GM18870 (cell line): ENCODE data around the gene GCDH.
"Not testable (repeated sequence)": the region's sequence is repeated elsewhere in the genome, so short reads cannot be mapped to it uniquely, and the experiment has no call there.

Source experiments
- ATAC-seq: cut with Tn5 transposase; IDR thresholded peaks from one replicate; pipeline ENCODE4 v1.9.1; 2021; ENCODE audit warnings: moderate library complexity; ENCODE audit not compliant: unreplicated experiment

GCDH gene

DNA sequence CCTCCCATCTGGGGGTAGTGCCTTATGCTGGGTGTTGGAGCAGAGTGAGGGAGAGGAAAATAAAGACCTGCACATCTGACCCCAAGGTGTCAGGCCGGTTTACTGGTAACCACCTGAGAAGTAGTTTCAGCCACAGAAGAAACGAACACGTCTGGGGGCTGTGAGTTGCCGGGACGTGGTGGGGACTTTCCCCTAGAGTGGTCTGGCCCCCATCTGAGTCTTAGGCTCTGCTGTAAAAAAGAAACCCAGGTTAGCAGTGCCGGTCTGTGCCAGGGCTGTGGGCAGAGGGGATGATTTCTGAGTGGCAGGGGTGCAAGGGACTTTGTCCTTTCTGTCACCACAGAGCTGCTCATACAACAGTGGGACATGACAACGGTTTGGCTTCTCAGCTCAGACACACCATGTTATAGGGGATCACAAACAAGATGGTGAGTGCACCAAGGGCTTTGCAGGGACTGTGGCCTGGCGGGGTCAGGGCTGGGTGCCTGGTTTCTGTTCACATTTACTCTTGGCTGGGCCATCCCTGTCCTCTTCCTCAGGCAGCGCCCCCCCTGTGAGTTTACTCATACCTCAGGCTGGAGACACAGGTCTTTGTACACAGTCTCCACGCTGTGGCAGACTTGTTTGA is 9.0 kb downstream of the GCDH start:
- peak; percentile 66 for ATAC-seq

DNA sequence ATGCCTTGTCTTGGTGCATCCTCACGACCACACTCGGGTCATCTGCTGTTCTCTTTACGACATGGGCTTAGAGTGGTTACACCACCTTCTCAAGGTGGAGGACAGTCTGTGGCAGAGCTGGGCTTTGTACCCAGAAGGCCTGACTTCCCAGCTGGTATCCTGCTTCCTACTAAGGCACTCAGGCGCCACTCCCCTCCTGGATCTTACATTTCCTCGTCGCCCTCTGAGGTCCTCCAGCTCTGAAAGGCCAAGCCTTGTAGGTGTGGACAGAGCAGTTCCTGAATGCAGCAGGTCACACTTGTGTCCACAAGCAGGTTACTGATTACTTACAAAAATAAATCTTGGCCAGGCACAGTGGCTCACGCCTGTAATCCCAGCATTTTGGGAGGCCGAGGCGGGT is 16.2 kb downstream of the GCDH start:
- no peak for ATAC-seq

DNA sequence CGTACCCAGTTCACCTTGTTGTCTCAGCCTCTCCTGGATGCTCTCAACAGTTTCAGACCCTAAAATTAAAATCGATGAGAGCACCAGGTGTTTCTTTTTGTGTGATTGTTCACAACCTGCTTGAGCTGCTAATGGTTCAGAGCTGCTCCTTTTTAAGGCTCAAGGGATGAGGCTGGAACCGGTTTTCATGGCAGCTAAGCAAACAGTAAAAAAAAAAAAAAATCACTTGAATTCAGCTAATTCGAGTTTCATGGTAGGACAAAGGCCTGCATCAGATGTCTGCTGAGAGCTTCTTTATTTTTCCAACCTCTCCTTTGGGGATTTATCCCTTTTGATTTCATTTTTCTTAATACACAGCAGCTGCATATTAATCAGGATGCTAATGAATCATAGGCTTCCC is 21.6 kb downstream of the GCDH start:
- ATAC-seq: no peak

DNA sequence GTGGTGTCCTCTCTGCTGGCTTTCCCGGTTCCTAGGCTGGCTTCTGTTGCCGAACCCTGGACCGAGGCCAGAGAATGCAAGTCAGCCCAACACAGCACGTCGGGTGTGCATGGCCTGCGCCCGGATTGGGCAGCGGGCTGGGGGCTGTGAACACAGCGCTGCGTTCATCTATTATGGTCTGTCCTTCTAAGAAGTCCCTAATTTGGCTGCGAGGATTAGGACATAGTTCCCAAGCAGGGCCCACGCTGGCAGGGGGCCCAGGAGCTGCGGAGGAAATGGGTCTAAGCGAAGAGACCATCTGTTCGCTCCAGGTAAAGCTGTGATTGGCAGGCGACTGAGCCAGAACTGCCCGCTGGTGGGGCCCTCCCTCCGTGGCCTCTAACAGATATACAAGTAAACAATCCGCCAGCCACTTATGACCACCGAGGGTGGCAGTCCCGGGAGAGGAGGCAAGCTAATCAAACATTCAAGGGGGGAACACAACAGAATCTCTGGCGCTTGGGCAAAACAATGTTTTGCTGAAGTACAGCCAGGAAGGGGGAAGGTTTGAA is 22.1 kb downstream of the GCDH start:
- ATAC-seq: no peak

DNA sequence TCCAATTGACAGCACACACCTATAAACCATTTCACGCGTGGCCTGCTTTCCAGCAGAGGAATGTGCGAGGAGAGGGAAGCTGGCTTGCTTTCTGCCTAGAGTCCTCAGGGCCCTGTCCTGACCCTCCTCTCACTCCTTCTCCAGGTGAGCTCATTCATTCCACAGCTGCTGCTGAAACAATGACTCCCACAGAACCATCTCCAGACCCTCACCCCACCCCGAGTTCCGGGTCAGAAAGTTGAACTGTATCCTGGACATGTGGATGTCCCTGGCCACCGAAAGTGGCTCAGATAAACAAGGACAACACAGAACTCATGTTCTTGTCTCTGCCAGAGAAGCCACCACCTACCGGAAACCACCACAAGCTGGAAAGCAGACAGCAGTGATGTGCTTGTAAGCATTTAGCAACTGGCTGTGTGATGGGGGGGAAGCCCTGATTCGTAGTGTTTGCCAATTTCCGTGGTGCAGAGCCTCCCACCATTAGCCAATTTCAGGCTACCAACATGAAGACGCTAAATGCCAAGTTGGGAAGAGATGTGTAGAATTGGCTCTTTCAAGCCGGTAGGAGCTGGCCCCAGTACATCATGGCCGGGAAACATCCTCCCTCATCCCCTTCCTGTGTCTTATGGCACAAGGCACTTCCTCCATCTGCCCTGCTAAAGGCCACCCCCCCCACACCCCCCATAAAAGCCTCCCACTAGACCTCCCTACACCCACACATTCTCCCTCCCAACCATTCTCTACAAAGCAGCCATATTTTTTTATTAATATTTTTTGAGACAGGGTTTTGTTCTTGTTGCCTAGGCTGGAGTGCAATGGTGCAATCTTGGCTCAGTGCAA is 23.1 kb downstream of the GCDH start:
- ATAC-seq: no peak

DNA sequence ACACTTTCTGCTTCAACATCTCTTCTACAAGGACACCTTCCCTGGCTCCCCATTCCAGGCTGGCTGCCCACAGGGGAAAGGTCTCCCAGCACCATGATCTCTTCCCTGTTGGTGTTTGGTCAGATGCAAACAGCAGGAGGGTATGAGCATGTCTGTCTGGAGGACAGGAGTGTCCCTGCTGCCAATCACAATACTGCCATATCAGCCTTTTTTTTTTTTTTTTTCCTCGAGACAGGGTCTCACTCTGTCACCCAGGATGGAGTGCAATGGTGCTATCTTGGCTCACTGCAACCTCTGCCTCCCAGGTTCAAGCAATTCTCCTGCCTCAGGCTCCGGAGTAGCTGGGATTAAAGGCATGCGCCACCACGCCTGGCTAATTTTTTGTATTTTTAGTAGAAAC is 24.9 kb downstream of the GCDH start:
- not testable (repeated sequence) for ATAC-seq

DNA sequence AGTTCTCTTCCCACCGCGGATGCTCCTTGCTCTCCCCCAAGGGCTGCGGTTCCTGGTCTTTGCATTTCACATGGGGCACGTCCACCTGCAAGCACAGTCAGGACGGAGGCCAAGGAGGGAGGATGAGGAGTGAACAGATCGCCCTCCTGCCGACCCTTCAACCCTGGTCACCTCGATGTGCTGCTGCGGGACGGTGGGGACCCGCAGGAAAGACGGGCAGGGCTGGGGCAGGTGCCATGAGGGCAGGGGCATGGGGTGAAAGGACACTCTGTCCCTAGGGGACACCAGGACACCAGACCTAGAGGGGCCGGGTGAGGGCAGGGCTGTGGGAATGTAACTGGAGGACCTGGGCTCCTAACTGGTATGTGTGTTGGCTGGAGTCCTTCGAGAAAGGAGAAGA is 27.3 kb downstream of the GCDH start:
- ATAC-seq: no peak

DNA sequence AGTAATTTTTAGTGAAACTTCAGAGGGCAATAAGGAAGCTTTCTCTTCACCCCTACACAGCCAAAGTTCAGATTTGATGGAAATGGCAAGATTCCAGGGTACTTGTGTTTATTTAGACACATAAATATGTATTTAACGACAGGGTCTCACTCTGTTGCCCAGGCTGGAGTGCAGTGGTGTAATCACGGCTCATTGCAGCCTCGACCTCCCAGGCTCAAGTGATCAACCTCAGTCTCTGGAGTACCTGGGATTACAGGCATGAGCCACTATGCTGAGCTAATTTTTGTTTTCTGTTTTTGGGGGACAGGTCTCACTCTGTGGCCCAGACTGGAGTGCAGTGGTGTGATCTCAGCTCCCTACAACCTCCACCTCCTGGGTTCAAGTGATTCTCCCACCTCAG is 30.1 kb downstream of the GCDH start:
- no peak for ATAC-seq

DNA sequence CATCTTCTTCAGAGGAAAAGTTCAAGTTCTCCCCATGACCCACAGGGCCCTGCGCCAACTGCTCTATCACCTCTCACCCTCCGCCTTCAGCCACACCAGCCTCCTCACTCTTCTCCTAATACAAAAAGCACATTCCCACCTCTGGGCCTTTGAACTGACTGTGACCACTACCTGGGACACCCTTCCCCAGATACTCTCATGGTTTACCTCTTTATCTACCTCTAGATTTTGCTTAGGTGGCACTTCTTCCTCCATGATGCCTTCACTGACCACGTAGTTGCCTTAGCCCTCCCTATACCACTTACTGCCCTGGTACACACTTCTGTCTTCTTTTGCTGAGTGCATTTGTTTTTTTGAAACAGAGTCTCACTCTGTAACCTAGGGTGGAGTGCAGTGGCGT is 32.0 kb downstream of the GCDH start:
- ATAC-seq: no peak

DNA sequence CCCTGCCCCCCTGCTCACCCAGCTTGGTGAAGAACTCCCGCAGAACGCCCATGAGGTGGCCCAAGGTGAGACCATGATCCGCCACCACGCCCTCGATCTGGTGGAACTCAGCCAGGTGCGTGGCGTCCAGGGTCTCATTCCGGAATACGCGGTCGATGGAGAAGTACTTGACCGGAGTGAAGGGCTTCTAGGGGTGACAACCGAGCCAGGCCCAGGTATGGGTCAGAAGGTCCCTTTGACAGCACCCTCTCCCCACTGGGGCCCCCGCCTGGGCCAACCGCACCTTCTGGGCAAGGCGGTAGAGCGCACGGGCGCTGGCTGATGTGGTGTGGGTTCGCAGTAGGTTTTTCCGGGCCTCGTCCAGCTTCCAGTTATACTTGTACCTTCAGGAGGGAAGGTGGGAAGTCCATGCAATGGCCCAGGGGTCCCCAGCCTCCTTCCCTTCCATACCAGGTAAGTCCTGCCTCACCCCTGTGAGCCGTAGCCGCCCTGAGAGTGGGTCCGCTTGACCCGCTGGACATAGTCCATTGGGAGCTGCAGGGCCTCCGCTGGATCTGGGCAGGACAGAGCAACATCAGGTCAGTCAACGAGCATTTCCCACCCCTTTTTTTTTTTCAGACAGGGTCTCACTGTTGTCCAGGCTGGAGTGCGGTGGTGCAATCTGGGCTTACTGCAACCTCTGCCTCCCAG is 33.8 kb downstream of the GCDH start:
- no peak for ATAC-seq

DNA sequence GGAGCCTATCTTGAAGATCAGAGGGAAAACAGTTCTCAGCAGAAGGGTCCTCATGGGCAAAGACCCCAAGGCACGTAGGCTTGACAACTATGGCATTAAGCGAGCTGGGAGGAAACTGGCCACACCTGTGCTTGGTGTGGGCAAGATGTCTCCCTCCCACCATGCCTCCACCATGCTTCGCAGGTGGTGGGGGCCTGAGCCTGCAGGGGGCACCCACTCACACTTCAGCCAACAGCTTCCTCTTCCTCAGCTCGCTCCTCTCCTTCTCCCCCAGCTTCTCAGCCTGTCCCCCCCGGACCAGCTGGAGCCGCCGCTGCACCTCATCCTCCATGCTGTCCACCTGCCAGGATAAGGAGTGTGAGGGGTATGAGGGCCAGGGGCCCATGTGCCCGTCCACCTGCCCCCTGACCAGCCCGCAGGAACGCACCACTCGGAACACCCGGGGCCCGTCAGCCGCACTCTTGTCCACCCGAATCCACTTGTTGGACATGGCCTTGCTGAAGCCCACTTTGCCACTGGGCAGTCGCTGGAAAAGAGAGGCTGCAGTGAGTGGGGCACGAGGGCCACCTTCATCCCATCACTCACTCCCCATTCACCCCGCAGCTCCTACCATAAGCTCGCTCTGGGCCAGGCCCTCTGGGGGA is 39.2 kb downstream of the GCDH start:
- no peak for ATAC-seq

DNA sequence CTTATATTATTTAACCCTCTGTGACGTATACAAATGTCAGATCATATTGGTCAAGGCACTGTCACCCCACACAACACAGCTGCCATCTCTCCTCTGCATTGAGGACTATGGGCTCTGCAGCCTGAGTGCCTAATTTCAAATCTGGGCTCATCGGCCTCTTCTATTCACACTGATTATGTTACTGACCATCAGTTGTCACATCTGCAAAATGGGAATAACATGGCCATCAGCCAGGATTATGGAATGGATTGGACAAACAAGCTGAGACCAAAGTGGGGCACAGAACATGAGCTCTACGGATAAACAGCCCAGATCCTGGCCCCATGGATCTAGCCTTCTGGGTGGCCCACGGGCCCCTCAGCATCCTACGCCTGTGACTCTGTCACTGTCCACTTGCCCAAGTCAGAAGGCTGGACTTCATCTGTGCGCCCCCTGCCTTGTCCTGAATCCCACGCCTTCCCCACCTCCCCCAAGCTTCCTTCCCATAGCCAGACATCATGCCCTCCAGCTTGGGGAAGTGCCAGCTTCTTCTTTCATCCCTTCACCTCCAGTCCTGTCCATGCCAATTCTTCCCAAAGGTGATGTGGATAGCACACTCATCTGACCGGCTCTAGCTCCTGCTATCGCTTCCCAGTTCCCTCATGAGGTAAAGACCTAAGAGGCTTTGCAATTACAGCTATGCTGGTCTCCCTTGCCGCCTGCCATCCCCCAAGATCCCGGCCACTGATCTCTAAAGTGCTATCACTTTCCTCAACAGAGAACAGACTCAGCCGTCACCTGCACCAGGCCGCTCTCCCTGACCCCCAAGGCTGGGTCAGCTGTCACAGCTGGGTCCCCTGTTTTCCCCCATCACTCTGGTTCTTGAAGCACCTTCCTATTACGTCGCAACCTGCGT is 41.7 kb downstream of the GCDH start:
- no peak for ATAC-seq

DNA sequence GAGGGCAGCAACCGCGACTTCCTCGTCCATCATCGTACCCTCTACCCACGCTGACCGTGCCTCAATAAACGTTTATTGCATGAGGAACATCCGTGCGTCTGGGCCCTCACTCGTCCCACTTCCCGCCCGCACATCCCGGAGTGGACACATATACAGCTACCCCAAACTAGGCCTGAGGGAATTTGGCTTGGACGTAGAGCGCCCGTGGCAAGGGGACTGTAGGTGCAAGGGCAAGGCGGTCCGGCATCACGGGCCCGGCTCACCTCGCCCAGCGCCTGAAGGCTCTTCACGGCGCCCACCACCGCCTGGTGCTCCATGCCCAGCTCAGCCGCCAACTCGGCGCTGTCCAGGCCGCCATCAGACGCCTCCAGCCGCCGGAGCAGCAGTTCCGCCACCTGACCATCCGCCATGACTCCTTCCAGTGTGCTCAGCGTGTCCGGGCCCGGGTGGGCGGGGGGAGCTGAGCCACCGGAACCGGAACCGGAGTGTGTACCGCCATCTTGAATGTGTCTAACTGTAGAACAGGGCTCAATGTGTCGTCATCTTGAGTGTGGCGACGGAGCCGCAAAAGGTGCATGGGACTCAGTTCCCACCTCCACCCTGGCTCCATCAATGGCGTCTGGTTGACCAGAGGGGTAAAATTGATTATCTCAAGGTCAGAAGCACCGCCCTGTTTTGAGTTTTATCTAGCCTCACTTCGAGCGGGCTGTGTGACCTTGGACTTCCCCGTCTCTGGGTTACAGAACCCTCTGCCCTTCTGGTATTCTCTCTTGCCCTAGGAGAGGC is 42.5 kb downstream of the GCDH start, which contains the start of gene FARSA:
FARSA (minus strand) TSS at position 425 of the 786 bp plus-strand sequence; CDS start at position 410, 15 bp downstream.
- ATAC-seq: peak; percentile 38

DNA sequence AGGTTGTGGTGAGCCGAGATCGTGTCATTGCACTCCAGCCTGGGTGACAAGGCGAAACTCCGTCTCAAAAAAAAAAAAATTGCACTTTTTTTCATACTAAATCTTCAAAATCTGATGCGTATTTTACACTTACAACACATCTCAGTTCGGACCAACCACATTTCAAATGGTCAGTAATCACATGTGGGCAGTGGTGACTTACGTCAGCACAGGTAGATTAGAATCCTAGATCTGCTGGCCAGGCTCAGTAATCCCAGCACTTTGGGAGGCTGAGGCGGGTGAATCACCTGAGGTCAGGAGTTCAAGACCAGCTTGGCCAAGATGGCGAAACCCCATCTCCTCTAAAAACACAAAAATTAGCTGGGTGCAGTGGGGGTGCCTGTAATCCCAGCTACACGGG is 44.1 kb downstream of the GCDH start:
- no peak for ATAC-seq

DNA sequence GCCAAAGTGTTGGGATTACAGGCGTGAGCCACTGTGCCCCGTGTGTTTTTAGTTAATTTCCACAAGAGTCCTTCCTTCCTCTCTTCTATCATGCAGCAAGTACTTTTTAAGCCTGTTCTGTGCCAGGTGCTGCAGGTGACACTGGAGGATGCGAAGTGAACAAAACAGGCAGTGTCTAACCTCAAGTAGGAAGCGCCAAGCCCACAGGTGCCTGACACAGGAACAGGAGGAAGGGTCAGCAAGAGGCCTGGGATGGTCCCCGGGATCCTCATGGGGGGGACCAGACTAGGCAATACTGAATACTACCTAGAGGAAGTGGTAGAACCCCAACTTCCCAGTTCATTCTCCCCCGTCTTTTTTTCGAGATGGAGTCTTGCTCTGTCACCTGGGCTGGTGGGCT is 45.6 kb downstream of the GCDH start:
- no peak for ATAC-seq

DNA sequence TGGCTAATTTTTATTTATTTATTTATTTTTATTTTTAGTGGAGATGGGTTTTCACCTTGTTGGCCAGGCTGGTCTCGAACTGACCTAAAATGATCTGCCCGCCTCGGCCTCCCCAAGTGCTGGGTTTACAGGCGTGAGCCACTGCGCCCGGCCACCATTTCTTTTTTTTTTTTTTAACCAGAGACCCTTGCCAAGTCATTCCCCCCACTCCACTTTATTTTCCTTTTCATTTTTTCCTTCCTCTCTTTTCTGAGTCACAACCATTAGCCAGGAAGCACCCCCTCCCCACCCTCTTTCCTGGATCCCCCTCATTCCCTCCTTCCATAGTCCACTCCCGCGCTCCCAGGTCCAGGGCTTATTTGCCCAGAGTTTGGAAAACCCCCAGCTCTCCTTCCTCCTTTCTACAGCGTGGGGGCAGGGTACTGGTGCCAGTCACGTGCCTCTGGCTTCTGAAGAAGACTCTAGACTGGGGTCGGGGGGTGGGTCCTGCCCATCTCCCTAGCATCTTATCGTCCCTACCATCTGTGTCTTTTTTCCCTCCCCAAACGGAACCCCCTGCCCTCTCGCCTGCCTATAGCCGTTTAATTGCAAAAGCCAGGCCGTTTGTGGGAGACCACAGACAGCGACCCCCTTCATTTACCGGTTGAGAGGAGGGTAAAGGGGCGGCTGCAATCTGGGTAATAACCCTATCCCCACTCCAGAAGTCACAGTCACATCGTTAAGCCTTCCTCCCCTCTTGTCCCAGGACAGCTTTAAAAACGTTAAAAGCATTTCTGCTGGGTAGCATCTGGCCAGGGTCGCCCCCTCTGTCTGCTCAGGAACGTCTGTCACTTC is 46.4 kb downstream of the GCDH start:
- ATAC-seq: no peak

DNA sequence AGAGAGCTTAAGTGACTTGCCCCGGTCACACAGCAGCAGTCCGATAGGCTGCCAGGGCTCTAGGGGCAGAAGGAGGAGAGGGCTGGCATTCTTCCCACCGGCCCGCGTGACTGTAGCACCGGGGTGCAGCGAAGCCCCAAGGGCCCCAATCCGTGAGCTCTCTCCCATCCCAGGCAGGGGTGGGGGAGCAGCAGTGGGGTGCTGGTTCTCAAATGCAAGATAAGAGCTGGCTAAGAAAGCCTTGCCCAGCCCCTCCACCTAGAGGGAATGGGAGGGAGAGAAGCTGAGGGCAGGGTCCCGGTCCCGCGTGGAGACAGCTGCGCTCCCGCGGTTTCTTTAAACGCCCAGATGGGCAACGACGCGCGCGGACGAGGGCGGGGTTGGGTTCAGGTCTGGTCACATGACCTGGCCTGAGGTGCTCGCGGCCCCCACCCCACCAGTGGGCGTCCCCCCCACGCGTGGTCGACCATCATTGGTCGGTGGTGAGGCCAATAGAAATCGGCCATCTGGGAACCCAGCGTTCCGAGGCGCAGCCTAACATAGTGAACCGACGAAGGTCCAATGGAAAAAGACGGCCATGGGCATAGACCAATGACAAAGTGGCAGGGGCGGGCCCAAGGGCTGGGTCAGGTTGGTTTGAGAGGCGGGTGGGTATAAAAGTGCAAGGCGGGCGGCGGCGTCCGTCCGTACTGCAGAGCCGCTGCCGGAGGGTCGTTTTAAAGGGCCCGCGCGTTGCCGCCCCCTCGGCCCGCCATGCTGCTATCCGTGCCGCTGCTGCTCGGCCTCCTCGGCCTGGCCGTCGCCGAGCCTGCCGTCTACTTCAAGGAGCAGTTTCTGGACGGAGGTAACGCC is 47.2 kb downstream of the GCDH start, which contains the start of gene CALR:
CALR (plus strand) TSS at position 683 of the 852 bp plus-strand sequence; CDS start at position 754, 71 bp downstream.
- peak; percentile 76 for ATAC-seq
